RWPE1 (cell line): ENCODE results near the gene SPRN.
"Not testable (repeated sequence)": the region's sequence is repeated elsewhere in the genome, so short reads cannot be mapped to it uniquely, and the experiment has no call there.

Experiments
- CTCF ChIA-PET: fragments of 350-600 bp; sonication (Branson Sonifier 250); formaldehyde crosslinking; extraction: SDS; loops from one replicate; lab custom pipeline; 2021; lab: Yijun Ruan, JAX
- POLR2A ChIA-PET: fragments of 400-600 bp; formaldehyde crosslinking; extraction: SDS; loops from one replicate; lab custom pipeline; 2020; ENCODE audit warnings: antibody characterized with exemption; ENCODE audit not compliant: low non-redundant PET; lab: Yijun Ruan, JAX
- DNase-seq: peaks from one replicate; pipeline ENCODE4 v3.0.0; 2012; ENCODE audit warnings: low spot score
- H3K27ac ChIP-seq: fragments of 450-650 bp; 2 replicates; pipeline ENCODE4 v1.5.1; 2017
- TF ChIP-seq, protein P1 (sequence below): fragments of 450-650 bp; conservative IDR thresholded peaks from 2 replicates; pipeline ENCODE4 v1.5.1; 2017; ENCODE audit warnings: low read depth, mild to moderate bottlenecking

SPRN gene, protein sequence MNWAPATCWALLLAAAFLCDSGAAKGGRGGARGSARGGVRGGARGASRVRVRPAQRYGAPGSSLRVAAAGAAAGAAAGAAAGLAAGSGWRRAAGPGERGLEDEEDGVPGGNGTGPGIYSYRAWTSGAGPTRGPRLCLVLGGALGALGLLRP

GRCh38 chr10:133424601-133425000 lies at the start of gene SPRN:
SPRN (minus strand) TSS chr10:133424625; CDS start chr10:133423681, 944 bp downstream.
- H3K27ac ChIP-seq, DNase-seq, POLR2A ChIA-PET, CTCF ChIA-PET: not testable (repeated sequence)

DNA sequence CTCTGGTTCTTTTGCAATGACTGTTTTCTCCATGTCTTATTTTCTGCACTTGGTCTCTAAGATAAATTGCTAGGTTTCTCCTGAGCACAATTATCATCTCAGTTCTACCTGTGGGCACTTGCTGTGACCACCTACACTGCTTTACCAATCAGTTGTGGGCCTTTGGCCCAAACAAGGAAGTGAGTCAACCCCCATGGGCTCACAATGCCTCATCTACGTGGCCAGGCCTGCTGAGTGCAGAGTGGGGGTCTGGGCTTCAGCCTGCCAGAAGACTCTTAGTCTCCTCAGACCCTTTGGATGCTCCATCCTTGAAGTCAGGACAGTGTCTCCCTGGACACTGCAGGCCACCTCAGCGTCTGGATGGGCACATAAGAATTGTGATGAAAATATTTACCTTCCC lies 49.6 kb upstream of the SPRN start:
- H3K27ac ChIP-seq = no peak overlapping the region
- no peak for DNase-seq
- TF ChIP-seq, protein P1, sequence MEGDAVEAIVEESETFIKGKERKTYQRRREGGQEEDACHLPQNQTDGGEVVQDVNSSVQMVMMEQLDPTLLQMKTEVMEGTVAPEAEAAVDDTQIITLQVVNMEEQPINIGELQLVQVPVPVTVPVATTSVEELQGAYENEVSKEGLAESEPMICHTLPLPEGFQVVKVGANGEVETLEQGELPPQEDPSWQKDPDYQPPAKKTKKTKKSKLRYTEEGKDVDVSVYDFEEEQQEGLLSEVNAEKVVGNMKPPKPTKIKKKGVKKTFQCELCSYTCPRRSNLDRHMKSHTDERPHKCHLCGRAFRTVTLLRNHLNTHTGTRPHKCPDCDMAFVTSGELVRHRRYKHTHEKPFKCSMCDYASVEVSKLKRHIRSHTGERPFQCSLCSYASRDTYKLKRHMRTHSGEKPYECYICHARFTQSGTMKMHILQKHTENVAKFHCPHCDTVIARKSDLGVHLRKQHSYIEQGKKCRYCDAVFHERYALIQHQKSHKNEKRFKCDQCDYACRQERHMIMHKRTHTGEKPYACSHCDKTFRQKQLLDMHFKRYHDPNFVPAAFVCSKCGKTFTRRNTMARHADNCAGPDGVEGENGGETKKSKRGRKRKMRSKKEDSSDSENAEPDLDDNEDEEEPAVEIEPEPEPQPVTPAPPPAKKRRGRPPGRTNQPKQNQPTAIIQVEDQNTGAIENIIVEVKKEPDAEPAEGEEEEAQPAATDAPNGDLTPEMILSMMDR = no peak
- ChIA-PET CTCF (no interaction called here), POLR2A (no interaction called here)

DNA sequence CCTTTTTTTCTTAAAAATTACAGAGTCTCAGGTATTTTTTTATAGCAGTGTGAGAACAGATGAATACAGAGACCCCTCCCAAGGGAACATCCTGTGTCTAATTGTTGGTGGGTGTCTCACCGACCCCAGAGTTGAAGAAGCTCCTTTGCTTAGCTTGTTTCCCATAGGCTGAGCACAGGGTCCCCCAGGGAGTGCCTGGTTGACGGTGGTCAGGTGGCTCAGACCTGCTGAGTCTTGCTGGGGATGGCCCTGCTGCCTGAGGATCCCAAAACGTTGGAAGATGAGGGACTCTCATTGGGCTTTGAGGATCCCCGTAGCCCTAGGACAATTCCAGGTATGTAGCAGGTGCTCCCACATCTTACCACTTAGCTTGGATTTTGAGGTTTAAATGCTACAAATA lies 48.8 kb upstream of the SPRN start:
- TF ChIP-seq, protein P1 = no peak
- H3K27ac ChIP-seq = no peak overlapping the region
- ChIA-PET POLR2A (no interaction called here), CTCF (no interaction called here)
- DNase-seq = no peak

- no peak for DNase-seq
- no peak overlapping the region for H3K27ac ChIP-seq
- CTCF ChIA-PET = interaction anchor here (0.6 to 0.7 kb wide), 2 partner anchors 93 to 258 kb away, joined by 3 to 4 read pairs; no protein-coding TSS in a partner anchor
- POLR2A ChIA-PET = no interaction called here
- TF ChIP-seq, protein P1 = no peak
Observed at GRCh38 chr10:133471300-133472109, 47.1 kb upstream of the SPRN start.

DNA sequence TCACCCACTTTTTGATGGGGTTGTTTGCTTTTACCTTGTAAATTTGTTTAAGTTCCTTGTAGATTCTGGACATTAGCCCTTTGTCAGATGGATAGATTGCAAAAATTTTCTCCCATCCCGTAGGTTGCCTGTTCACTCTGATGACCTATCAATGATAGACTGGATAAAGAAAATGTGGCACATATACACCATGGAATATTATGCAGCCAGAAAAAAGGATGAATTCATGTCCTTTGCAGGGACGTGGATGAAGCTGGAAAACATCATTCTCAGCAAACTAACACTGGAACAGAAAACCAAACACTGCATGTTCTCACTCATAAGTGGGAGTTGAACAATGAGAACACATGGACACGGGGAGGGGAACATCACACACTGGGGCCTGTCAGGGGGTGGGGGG lies 44.8 kb upstream of the SPRN start:
- DNase-seq, CTCF ChIA-PET, POLR2A ChIA-PET, H3K27ac ChIP-seq: not testable (repeated sequence)

DNA sequence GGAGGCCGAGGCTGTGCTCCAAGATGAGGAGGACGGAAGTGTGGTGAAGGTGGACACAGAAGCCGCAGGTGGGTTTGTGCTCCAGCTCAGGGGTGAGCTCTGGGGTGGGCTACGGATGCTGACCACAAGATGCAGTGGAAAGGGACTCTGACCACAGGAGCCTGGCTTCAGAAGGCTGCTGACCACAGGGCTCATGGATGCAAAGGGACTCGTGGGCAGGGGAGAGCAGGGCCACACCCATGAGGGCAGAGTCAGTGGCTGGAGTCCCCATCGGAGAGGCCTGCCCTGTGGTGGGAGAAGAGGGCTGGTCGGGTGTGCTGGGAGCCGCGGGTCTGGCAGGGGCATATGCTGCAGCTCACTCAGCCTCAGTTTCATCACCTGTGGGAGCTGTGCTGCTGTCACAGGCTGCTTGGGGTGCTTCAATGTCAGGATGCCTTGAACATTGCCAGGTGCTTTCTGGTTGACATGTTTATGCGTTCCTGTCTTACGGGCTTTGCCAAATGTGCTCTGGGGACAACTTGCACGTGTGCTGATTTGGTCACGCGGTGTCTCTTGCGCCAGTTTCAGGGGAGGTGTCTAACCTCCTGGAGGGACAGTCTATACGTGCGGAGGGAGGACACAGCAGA lies 43.0 kb upstream of the SPRN start:
- no peak overlapping the region for H3K27ac ChIP-seq
- CTCF ChIA-PET = no interaction called here
- no peak for DNase-seq
- POLR2A ChIA-PET = no interaction called here
- TF ChIP-seq, protein P1 = no peak

GRCh38 chr10:133466683-133467275 lies 42.4 kb upstream of the SPRN start:
- POLR2A ChIA-PET = no interaction called here
- TF ChIP-seq, protein P1 = no peak
- DNase-seq = no peak
- CTCF ChIA-PET = interaction anchor here (0.6 kb wide), 1 partner anchor 18 kb away, joined by 4 read pairs; no protein-coding TSS in a partner anchor
- H3K27ac ChIP-seq = no peak overlapping the region
